ENCODE results near the gene GDF15.

Gene GDF15

GRCh38 chr19:18421371-18421959, 35.5 kb downstream of the GDF15 start:
- H3K4me3 ChIP-seq (ENCODE audit: low read length) = no peak overlapping the region
- no peak for DNase-seq (ENCODE audit: low read depth)
- TF ChIP-seq CTCF (conservative IDR thresholded peaks at IDR 0.05; ENCODE audit: low read depth, low read length) = no peak

- no peak overlapping the region for H3K4me3 ChIP-seq (ENCODE audit: low read length)
- DNase-seq (ENCODE audit: low read depth) = no peak
These were observed 36.7 kb downstream of the GDF15 start for GRCh38 chr19:18422530-18423191.

GRCh38 chr19:18423258-18424020, 37.5 kb downstream of the GDF15 start:
- no peak overlapping the region for H3K4me3 ChIP-seq (ENCODE audit: low read length)
- no peak for DNase-seq (ENCODE audit: low read depth)
- TF ChIP-seq CTCF (conservative IDR thresholded peaks at IDR 0.05; ENCODE audit: low read depth, low read length) = no peak

More at GRCh38 chr19:18422530-18423191, 36.7 kb downstream of the GDF15 start:
- TF ChIP-seq CTCF (conservative IDR thresholded peaks at IDR 0.05; ENCODE audit: low read depth, low read length) = no peak

GRCh38 chr19:18424122-18424889, 38.3 kb downstream of the GDF15 start:
- DNase-seq (ENCODE audit: low read depth) = no peak
- H3K4me3 ChIP-seq (ENCODE audit: low read length) = no peak overlapping the region
- TF ChIP-seq CTCF (conservative IDR thresholded peaks at IDR 0.05; ENCODE audit: low read depth, low read length) = no peak

- no peak for TF ChIP-seq CTCF (conservative IDR thresholded peaks at IDR 0.05; ENCODE audit: low read depth, low read length)
- no peak overlapping the region for H3K4me3 ChIP-seq (ENCODE audit: low read length)
- DNase-seq (ENCODE audit: low read depth) = no peak
These were observed 39.0 kb downstream of the GDF15 start for GRCh38 chr19:18424890-18425514.

- no peak overlapping the region for H3K4me3 ChIP-seq (ENCODE audit: low read length)
- no peak for DNase-seq (ENCODE audit: low read depth)
- no peak for TF ChIP-seq CTCF (conservative IDR thresholded peaks at IDR 0.05; ENCODE audit: low read depth, low read length)
These were observed 39.8 kb downstream of the GDF15 start for GRCh38 chr19:18425515-18426415.
